HG02840 (cell line): ENCODE data around the gene ALKBH6.

ENCODE experiments used
- ATAC-seq: cut with Tn5 transposase; IDR thresholded peaks from one replicate; pipeline ENCODE4 v1.9.1; 2021; ENCODE audit warnings: mild to moderate bottlenecking, moderate library complexity, moderate number of reproducible peaks; ENCODE audit not compliant: unreplicated experiment, low FRiP score

Gene ALKBH6

DNA sequence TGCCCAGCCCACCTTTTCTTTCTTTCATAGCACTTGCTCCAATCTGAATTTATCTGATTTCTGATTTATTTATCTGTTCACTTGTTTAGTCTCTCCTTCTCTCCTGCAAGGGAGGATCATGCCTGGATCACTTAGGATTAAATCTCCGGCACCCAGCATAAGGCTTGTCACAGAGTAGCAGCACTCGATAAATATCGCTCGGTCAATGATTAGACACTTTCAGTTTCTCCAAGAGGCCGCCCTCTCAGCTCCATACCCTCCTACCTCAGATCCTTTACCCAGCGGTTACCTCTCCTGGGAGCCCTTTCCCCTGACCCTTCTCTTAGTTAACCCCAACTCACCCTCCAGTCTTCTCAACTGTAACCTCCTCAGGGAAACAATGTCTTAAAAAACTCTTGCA lies 17.3 kb upstream of the ALKBH6 start:
- no peak for ATAC-seq

- no peak for ATAC-seq
Measured at GRCh38 chr19:36030264-36031148, 16.5 kb upstream of the ALKBH6 start.

GRCh38 chr19:36028313-36029041 lies 14.5 kb upstream of the ALKBH6 start:
- ATAC-seq: no peak

GRCh38 chr19:36027696-36028095 lies 13.7 kb upstream of the ALKBH6 start:
- no peak for ATAC-seq

GRCh38 chr19:36026091-36026876 lies 12.3 kb upstream of the ALKBH6 start:
- no peak for ATAC-seq

GRCh38 chr19:36025541-36025940 lies 11.5 kb upstream of the ALKBH6 start:
- no peak for ATAC-seq

DNA sequence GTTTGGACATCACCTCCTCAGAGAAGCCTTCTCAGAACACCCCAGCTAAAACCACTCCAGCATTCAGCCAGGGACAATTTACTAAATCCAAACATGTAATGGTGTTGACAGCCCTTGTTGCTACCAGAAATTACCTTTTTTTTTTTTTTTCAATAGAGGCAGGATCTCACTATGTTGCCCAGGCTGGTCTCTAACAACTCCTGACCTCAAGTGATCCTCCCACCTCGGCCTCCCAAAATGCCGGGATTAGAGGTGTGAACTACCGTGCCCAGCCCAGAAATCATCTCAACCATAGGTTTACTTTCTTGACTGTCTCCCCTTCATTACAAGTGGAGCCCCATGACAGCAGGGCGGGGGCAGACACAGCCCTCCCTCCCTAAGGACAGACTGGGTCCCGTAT lies 9.4 kb upstream of the ALKBH6 start:
- ATAC-seq: no peak

- ATAC-seq: no peak
Measured at GRCh38 chr19:36019061-36019670, 5.2 kb upstream of the ALKBH6 start.

- ATAC-seq: no peak
Measured at GRCh38 chr19:36013280-36014011, 567 bp downstream of the ALKBH6 start.

DNA sequence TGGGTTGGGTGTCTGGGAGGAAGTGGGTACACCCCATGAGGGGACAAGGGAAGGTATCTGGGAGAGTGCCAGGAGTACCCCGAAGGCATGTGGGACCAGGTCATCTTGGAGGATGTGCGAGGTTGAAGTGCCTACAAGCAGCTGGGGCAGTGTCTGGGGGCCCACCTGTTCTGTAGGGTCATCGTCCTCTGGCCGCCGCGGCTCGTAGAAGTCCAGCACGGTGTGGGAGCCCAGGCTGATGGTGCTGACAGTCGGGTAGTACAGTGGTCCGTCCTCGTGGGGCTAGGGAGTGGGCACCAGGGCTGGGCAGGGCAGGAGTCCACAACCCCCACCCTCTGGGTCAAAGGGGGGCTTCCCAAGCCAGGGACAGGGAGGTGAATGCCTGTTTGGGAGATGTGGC lies 3.6 kb downstream of the ALKBH6 start:
- ATAC-seq: no peak

- ATAC-seq: no peak
Measured at GRCh38 chr19:36009633-36010379, 4.2 kb downstream of the ALKBH6 start.

GRCh38 chr19:36009220-36009619 lies 4.8 kb downstream of the ALKBH6 start:
- ATAC-seq: no peak

DNA sequence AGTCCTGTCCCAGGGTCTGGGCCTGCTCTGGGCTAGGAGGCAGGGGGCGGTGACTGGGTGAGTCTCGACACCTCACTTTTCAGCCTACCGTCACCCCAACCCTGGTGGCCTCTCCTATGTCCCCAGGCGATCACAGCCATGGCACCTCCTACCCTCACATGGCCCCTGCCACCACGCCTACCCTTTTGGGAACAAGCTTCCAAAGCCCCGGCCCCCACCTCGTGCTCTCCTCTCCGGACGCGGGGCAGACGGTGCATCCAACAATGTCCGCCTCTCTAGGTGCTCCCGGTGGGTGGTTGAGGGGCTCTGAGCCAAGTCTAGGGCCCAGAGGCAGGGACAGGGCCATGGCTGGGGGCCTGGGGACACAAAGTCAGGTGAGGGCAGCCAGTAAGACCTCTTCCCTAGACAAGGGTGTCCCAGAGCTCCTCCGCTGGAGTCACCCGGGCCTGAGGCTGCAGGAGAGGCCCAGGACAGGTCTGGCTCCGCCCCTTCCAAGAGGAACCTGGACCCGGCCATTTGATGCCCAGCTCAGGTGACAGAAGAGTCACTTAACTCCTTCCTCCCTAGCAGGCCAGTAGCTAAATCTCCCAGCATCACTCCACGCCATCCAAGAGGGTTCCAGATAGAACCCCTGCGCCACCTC lies 5.6 kb downstream of the ALKBH6 start, which contains the start of gene SYNE4:
Gene SYNE4 (minus strand): TSS at position 478 of the 643 bp plus-strand sequence. CDS start 132 bp downstream, at position 346.
- ATAC-seq: no peak

- no peak for ATAC-seq
Measured at GRCh38 chr19:36006955-36007354, 7.1 kb downstream of the ALKBH6 start.

GRCh38 chr19:36003284-36003683 lies 10.7 kb downstream of the ALKBH6 start:
- no peak for ATAC-seq

DNA sequence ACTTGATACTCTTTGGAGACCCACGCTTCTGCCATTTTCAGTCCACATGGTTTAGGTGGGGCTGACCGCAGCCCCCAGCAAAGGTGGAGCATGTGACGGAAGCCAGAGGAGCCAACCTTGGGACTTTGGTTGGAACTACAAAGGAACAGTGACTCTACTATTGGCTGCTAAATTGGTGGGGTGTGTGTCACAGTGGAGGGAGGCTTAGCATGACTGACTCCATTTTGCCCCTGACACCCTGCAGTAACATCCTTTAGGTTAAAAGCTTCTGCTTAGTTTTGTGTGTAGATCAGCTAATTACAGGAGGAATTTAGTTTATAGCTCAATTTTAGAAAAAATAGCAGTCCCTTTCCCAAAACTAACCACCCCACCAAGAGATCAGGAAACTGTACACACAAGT lies 12.4 kb downstream of the ALKBH6 start:
- no peak for ATAC-seq

GRCh38 chr19:35996777-35997176 lies 17.2 kb downstream of the ALKBH6 start:
- ATAC-seq: no peak
